ENCODE data around the gene PSMA3. TPM values are rescaled to one million over a fixed set of nuclear protein-coding genes. Genes with fewer than 3 reads are reported as not detected.

PSMA3 gene
- total and polyA plus RNA-seq, 9 of the 15 experiments (the other 6 are each of a cell fraction or from before 2014, with no cell fraction given), result 129 to 786 (median 319) TPM

- peak; percentile 64 for TF ChIP-seq MGA (IDR thresholded peaks at IDR 0.05)
- TF ChIP-seq IFI16 (CRISPR knock-in tag; IDR thresholded peaks at IDR 0.05), result no peak
- TF ChIP-seq EP400 (IDR thresholded peaks at IDR 0.05), result peak; percentile 67
- peak; percentile 46 to 62; a peak in 3 of 4 replicates for TF ChIP-seq MNT (conservative IDR thresholded peaks at IDR 0.05)
- 0 out of 2 replicates have a peak, but pooled peaks have one; percentile 22 for TF ChIP-seq SMARCA4 (IDR thresholded peaks at IDR 0.05)
- TF ChIP-seq NKRF (IDR thresholded peaks at IDR 0.05; ENCODE audit: borderline replicate concordance), result peak; percentile 52; the same call in 1 of the 2 replicates
- no peak for TF ChIP-seq ZEB2 (IDR thresholded peaks at IDR 0.05)
- TF ChIP-seq PKNOX1 (IDR thresholded peaks at IDR 0.05), result peak; percentile 94
Measured at GRCh38 chr14:58243790-58244555, 670 bp upstream of the PSMA3 start (continued).

Data from K562 (cell line).